Gastrocnemius medialis (tissue), 4 donors: ENCODE results near the gene GRIA3.

Experiments used
- CTCF ChIP-seq, 5 experiments: fragments of 450-650 bp in 3 of 5; fragments of 200-600 bp in 2 of 5; sonication (generic) in 2 of 5; IDR thresholded peaks in 4 of 5; conservative IDR thresholded peaks in 1 of 5; 1 replicate in 4 of 5; 2 replicates in 1 of 5; pipeline ENCODE4 v1.5.1; 2016 to 2019; ENCODE audit warnings: antibody characterized with exemption in 5 of 5, mild to moderate bottlenecking in 3 of 5, moderate library complexity in 3 of 5
- POLR2A ChIP-seq, 2 donors: fragments of 450-650 bp; IDR thresholded peaks; one replicate each; pipeline ENCODE4 v1.6.1; 2017; ENCODE audit warnings: antibody characterized with exemption in 2 of 2, mild to moderate bottlenecking in 2 of 2, moderate library complexity in 2 of 2

DNA sequence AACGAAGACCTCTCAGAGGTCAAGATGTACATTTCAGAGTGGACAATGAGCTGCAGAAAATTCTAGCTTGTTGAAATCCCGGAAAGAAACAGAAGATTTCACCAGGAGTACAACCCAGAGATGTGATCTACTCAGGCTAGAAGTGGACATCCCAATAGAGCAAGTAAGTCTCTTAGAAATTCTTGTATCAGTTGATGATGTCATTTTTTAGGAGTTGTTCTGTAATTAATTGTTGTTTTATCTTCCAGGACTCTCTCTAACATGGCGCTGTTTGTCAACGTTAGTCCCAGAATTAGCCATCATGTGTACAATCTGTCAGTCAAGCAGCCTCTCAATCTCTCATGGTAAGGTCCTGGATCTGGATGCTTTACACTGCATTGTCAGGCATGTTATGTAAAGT is 174.4 kb downstream of the GRIA3 start:
- no peak for TF ChIP-seq CTCF (IDR thresholded peaks at IDR 0.05 in 4 of 5, conservative IDR thresholded peaks at IDR 0.05 in 1 of 5)
- no peak for TF ChIP-seq POLR2A (IDR thresholded peaks at IDR 0.05)
